ENCODE data around the gene SNX21.

- TF ChIP-seq EP300 (IDR thresholded peaks at IDR 0.05) (no peak), CTCF (IDR thresholded peaks at IDR 0.05) (no peak), POLR2A (IDR thresholded peaks at IDR 0.05) (no peak)
Measured at GRCh38 chr20:45888681-45889080, 55.1 kb downstream of the SNX21 start.
